Endothelial cell of umbilical vein (primary cell): ENCODE measurements around the gene ITPR2. TPM values are rescaled to one million over a fixed set of nuclear protein-coding genes. Genes with fewer than 3 reads are reported as not detected.

Experiments used
- BruUV-seq: library from RNA; stranded (reverse); fragments of 400-500 nt; replicated peaks from 2 replicates; lab custom pipeline; 2021; lab: Mats Ljungman, UMichigan
- CTCF ChIA-PET: fragments of 300-600, 350-600 bp; sonication (Branson Sonifier 250); formaldehyde crosslinking; loops from one replicate; lab custom pipeline; 2021; ENCODE audit warnings: antibody characterized with exemption, inconsistent platforms; lab: Charles Lee
- POLR2A ChIA-PET: fragments of 300-600, 350-600 bp; sonication (Branson Sonifier 250); formaldehyde crosslinking; loops from one replicate; lab custom pipeline; 2021; ENCODE audit warnings: antibody characterized with exemption, inconsistent platforms; lab: Charles Lee
- DNase-seq: peaks from one replicate; pipeline ENCODE4 v3.0.0-alpha.2; 2011; ENCODE audit warnings: low read depth, low spot score
- FAIRE-seq: peaks from 2 replicates; lab custom pipeline; 2011; peaks lifted over from hg19 to GRCh38; lab: Jason Lieb, UNC
- H2AFZ ChIP-seq: 2 replicates; pipeline ENCODE4 v1.6.0; 2012; ENCODE audit warnings: low read depth, low read length, control low read depth, inconsistent platforms
- H3K27ac ChIP-seq: 2 replicates; pipeline ENCODE4 v1.5.1; 2011; ENCODE audit warnings: low read depth, mild to moderate bottlenecking, control low read depth, low read length, moderate library complexity; ENCODE audit not compliant: insufficient read depth
- H3K27me3 ChIP-seq, 2 experiments: 2 replicates each; pipeline versions ENCODE4 v1.6.0 to v1.6.1; 2011; ENCODE audit warnings: low read length in 2 of 2, mixed read lengths in 1 of 2; ENCODE audit not compliant: control insufficient read depth in 2 of 2, insufficient read depth in 2 of 2
- H3K36me3 ChIP-seq, 2 experiments: 2 replicates in 1 of 2; 3 replicates in 1 of 2; pipeline ENCODE4 v1.5.1; 2011; ENCODE audit warnings: low read length in 2 of 2, mild to moderate bottlenecking in 1 of 2, moderate library complexity in 1 of 2; ENCODE audit not compliant: control insufficient read depth in 2 of 2, insufficient read depth in 2 of 2; ENCODE audit errors: extremely low read depth in 1 of 2
- H3K4me1 ChIP-seq: 3 replicates; pipeline ENCODE4 v1.5.1; 2011; ENCODE audit warnings: mild to moderate bottlenecking, low read length; ENCODE audit not compliant: control insufficient read depth, insufficient read depth; ENCODE audit errors: extremely low read depth
- H3K4me2 ChIP-seq: 2 replicates; pipeline ENCODE4 v1.6.1; 2011; ENCODE audit warnings: low read length, control low read depth, mixed read lengths; ENCODE audit not compliant: insufficient read depth
- H3K4me3 ChIP-seq, 3 experiments: fragments of 200-600 bp in 1 of 3; sonication (generic), shearing (Covaris generic) in 1 of 3; replicated peaks in 1 of 3; 2 replicates each; pipeline ENCODE4 v1.5.1; 2011 to 2016; ENCODE audit warnings: control low read depth in 3 of 3, low read length in 3 of 3, mild to moderate bottlenecking in 2 of 3, inconsistent platforms in 1 of 3, low read depth in 1 of 3, moderate library complexity in 1 of 3; ENCODE audit not compliant: insufficient read depth in 1 of 3
- H3K79me2 ChIP-seq: 2 replicates; pipeline ENCODE4 v1.6.0; 2012; ENCODE audit warnings: low read length, inconsistent platforms; ENCODE audit not compliant: control insufficient read depth, insufficient read depth
- H3K9ac ChIP-seq: replicated peaks from 2 replicates; pipeline ENCODE3; 2011; ENCODE audit warnings: low read length, control low read depth; ENCODE audit not compliant: insufficient read depth; ENCODE audit errors: extremely low read depth
- H3K9me1 ChIP-seq: replicated peaks from 3 replicates; pipeline ENCODE4 v1.6.0; 2011; ENCODE audit warnings: mild to moderate bottlenecking, low read length; ENCODE audit not compliant: control insufficient read depth, insufficient read depth; ENCODE audit errors: extremely low read depth
- H3K9me3 ChIP-seq: replicated peaks from 2 replicates; pipeline ENCODE4 v1.5.1; 2012; ENCODE audit warnings: low read length, inconsistent platforms; ENCODE audit not compliant: control insufficient read depth, insufficient read depth
- H4K20me1 ChIP-seq: replicated peaks from 2 replicates; pipeline ENCODE3; 2011; ENCODE audit warnings: mild to moderate bottlenecking, low read length; ENCODE audit not compliant: control insufficient read depth, insufficient read depth; ENCODE audit errors: extremely low read depth
- CTCF ChIP-seq, 2 donors: IDR thresholded peaks; 1 replicate in 1 of 2; 2 replicates in 1 of 2; pipeline ENCODE4 v1.5.1; 2011; ENCODE audit warnings: low read length in 2 of 2, mild to moderate bottlenecking in 2 of 2, moderate library complexity in 2 of 2, control low read depth in 1 of 2, inconsistent platforms in 1 of 2, low read depth in 1 of 2; ENCODE audit not compliant: insufficient read depth in 1 of 2; ENCODE audit errors: extremely low read depth in 1 of 2
- EZH2 ChIP-seq: IDR thresholded peaks from 2 replicates; pipeline ENCODE4 v1.6.1; 2012; ENCODE audit warnings: borderline replicate concordance, low read depth, mild to moderate bottlenecking, moderate library complexity, low read length, inconsistent platforms; ENCODE audit not compliant: severe bottlenecking
- FOS ChIP-seq: IDR thresholded peaks from 2 replicates; pipeline ENCODE4 v1.6.1; 2011; ENCODE audit warnings: mild to moderate bottlenecking, low read length, moderate library complexity, borderline replicate concordance; ENCODE audit not compliant: insufficient read depth
- GATA2 ChIP-seq: IDR thresholded peaks from 2 replicates; pipeline ENCODE4 v1.7.0; 2011; ENCODE audit warnings: low read depth, mild to moderate bottlenecking, moderate library complexity, mixed read lengths, low read length; ENCODE audit not compliant: insufficient read length, insufficient read depth
- JUN ChIP-seq: IDR thresholded peaks from 2 replicates; pipeline ENCODE4 v1.6.1; 2011; ENCODE audit warnings: borderline replicate concordance, low read depth; ENCODE audit not compliant: insufficient read length, insufficient read depth
- MYC ChIP-seq: IDR thresholded peaks from one replicate; pipeline ENCODE4 v1.6.1; 2011; ENCODE audit warnings: mild to moderate bottlenecking, low read depth, low read length
- POLR2A ChIP-seq: IDR thresholded peaks from 2 replicates; pipeline ENCODE4 v1.6.1; 2012; ENCODE audit warnings: low read depth, mild to moderate bottlenecking, control low read depth, low read length
- POLR2AphosphoS5 ChIP-seq: IDR thresholded peaks from 2 replicates; pipeline ENCODE4 v1.6.1; 2012; ENCODE audit warnings: low read depth, mild to moderate bottlenecking, control low read depth, low read length, moderate library complexity; ENCODE audit not compliant: insufficient read depth
- dilution Hi-C: fragments of 300-500 bp; cut with MboI; formaldehyde crosslinking; loops from one replicate; pipeline ENCODE4 v1.15.0; 2019; ENCODE audit warnings: low sequenced_read_pairs; ENCODE audit not compliant: extremely low pct_ligation_motif_present
- intact Hi-C: fragments of 100-400 bp; cut with micrococcal nuclease; formaldehyde crosslinking; loops from one replicate; pipeline ENCODE4 v1.10.0; 2022
- polyA plus RNA-seq, 4 experiments: library from polyadenylated mRNA; depleted of rRNA in 3 of 4; stranded (reverse) in 3 of 4; unstranded in 1 of 4; fragments of >200 nt; gene quantifications; 2 replicates each; pipeline versions ENCODE4 v1.2.1 to v1.2.3, GENCODE V29; 2011 to 2012; ENCODE audit warnings: missing spikeins in 1 of 4
- total RNA-seq: library from RNA; stranded (reverse); gene quantifications from 2 replicates; pipeline ENCODE4 v1.2.3, GENCODE V29; 2021
- TF ChIP-seq, protein P1 (sequence below): IDR thresholded peaks from 2 replicates; pipeline ENCODE4 v1.6.1; 2011; ENCODE audit not compliant: insufficient read depth, insufficient read length

Gene ITPR2
- total and polyA plus RNA-seq, 2 donors (not counting 3 experiments of a cell fraction or from before 2014, with no cell fraction given), result 16.2 to 86.8 TPM

DNA sequence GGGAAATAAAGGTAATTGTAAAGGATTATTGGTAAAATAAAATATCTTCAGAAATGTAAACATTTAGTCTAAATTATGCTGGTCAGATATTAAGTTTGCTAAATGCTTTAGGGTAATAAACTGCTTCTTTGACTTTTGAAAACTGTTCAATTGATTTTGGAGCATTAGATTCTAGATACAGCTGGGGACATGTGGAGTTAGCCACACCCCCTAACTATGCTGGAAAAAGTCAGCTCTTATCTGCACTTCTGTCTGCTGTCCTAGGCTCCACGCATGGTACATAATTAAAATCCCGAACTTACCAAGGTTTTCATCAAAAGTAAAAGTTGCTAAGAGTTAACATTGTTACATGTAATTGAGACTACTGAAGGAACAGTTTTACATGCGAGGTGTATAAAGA is 78.8 kb downstream of the ITPR2 start:
- Histone ChIP-seq H4K20me1 (no peaks in the 10 kb centered on the region), H3K4me3 (no peak overlapping the region), H3K79me2 (peaks cover 7% of the 10 kb centered on the region), H3K9me1 (no peaks in the 10 kb centered on the region), H3K27me3 (no peaks in the 10 kb centered on the region), H3K9me3 (no peaks in the 10 kb centered on the region), H2AFZ (no peak overlapping the region), H3K27ac (no peak overlapping the region), H3K4me2 (no peak overlapping the region), H3K9ac (no peak overlapping the region), H3K36me3 (no peaks in the 10 kb centered on the region), H3K4me1 (peaks cover 19% of the 10 kb centered on the region)
- ChIA-PET POLR2A (no interaction called here), CTCF (interaction anchor here (1.0 kb wide), 1 partner anchor 68 kb away, joined by 4 read pairs; no protein-coding TSS in a partner anchor)
- no peak for TF ChIP-seq POLR2A
- TF ChIP-seq EZH2, result no peak
- TF ChIP-seq MYC, result no peak
- no peak for TF ChIP-seq POLR2AphosphoS5
- no peak for TF ChIP-seq GATA2
- TF ChIP-seq, protein P1, sequence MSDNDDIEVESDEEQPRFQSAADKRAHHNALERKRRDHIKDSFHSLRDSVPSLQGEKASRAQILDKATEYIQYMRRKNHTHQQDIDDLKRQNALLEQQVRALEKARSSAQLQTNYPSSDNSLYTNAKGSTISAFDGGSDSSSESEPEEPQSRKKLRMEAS, result no peak
- no peak for TF ChIP-seq CTCF (IDR thresholded peaks at IDR 0.05; ENCODE audit: extremely low read depth in 1 of 2, insufficient read depth in 1 of 2, low read depth in 1 of 2, low read length in 2 of 2)
- TF ChIP-seq JUN, result no peak
- TF ChIP-seq FOS, result no peak
- dilution Hi-C loops (no loop called here), intact Hi-C loops (no loop called here)
- no TSS peak for BruUV-seq
- FAIRE-seq (no peak), DNase-seq (no peak)
